ENCODE results near the gene SEC61G. TPM values are rescaled to one million over a fixed set of nuclear protein-coding genes. Genes with fewer than 3 reads are reported as not detected.

Gene SEC61G
- total and polyA plus RNA-seq, 3 donors from 2014 or later: 151 to 214 (median 164) TPM

- TF ChIP-seq POLR2A (IDR thresholded peaks at IDR 0.05) (no peak), CTCF (IDR thresholded peaks at IDR 0.05) (no peak)
- peaks cover 4% of the 10 kb centered on the region for H3K4me1 ChIP-seq
- H3K9me3 ChIP-seq: no peaks in the 10 kb centered on the region
- DNase-seq: no peak
- H3K27ac ChIP-seq: no peak overlapping the region
- WGBS, 2 donors: 93 to 98% methylated on average over 4 of the region's 4 CpGs
- H3K27me3 ChIP-seq: no peaks in the 10 kb centered on the region
- no peak overlapping the region for H3K4me3 ChIP-seq
- intact Hi-C loops (cut with DNase I; ENCODE audit: low total_unique reads): loop anchor here (2.0 kb wide), 1 partner anchor 471 kb away; no protein-coding TSS in a partner anchor
- no peaks in the 10 kb centered on the region for H3K36me3 ChIP-seq (ENCODE audit: low read depth, missing control alignments)
These were observed 24.9 kb upstream of the SEC61G start for GRCh38 chr7:54783952-54784351.

- no peak overlapping the region for H3K27ac ChIP-seq
- no peaks in the 10 kb centered on the region for H3K27me3 ChIP-seq
- TF ChIP-seq CTCF (IDR thresholded peaks at IDR 0.05) (no peak), POLR2A (IDR thresholded peaks at IDR 0.05) (no peak)
- WGBS, 2 donors: 88 to 91% methylated on average over 8 of the region's 8 CpGs
- no peaks in the 10 kb centered on the region for H3K36me3 ChIP-seq (ENCODE audit: low read depth, missing control alignments)
- H3K4me3 ChIP-seq: no peak overlapping the region
- H3K4me1 ChIP-seq: no peaks in the 10 kb centered on the region
- no peaks in the 10 kb centered on the region for H3K9me3 ChIP-seq
- intact Hi-C loops (cut with DNase I; ENCODE audit: low total_unique reads): no loop called here
- no peak for DNase-seq
These were observed 23.8 kb upstream of the SEC61G start for GRCh38 chr7:54782829-54783228.

GRCh38 chr7:54782314-54782713 lies 23.3 kb upstream of the SEC61G start:
- intact Hi-C loops (cut with DNase I; ENCODE audit: low total_unique reads): no loop called here
- no peak for DNase-seq
- WGBS, 2 donors: 91 to 96% methylated on average over 9 to 10 of the region's 10 CpGs

GRCh38 chr7:54781134-54781920 lies 22.3 kb upstream of the SEC61G start:
- WGBS, 2 donors: 78 to 79% methylated on average over 8 of the region's 8 CpGs
- no peak for DNase-seq
- Histone ChIP-seq H3K4me1 (no peaks in the 10 kb centered on the region), H3K27ac (no peak overlapping the region), H3K36me3 (ENCODE audit: low read depth, missing control alignments) (no peaks in the 10 kb centered on the region), H3K9me3 (no peaks in the 10 kb centered on the region), H3K4me3 (no peak overlapping the region), H3K27me3 (no peaks in the 10 kb centered on the region)
- intact Hi-C loops (cut with DNase I; ENCODE audit: low total_unique reads): no loop called here
- no peak for TF ChIP-seq POLR2A (IDR thresholded peaks at IDR 0.05)
- TF ChIP-seq CTCF (IDR thresholded peaks at IDR 0.05): no peak

More at GRCh38 chr7:54782314-54782713, 23.3 kb upstream of the SEC61G start:
- no peak overlapping the region for H3K27ac ChIP-seq
- H3K4me1 ChIP-seq: no peaks in the 10 kb centered on the region
- H3K9me3 ChIP-seq: no peaks in the 10 kb centered on the region
- no peak overlapping the region for H3K4me3 ChIP-seq
- H3K27me3 ChIP-seq: no peaks in the 10 kb centered on the region
- no peaks in the 10 kb centered on the region for H3K36me3 ChIP-seq (ENCODE audit: low read depth, missing control alignments)
- TF ChIP-seq POLR2A (IDR thresholded peaks at IDR 0.05) (no peak), CTCF (IDR thresholded peaks at IDR 0.05) (no peak)

- no peak for DNase-seq
- H3K4me1 ChIP-seq: no peaks in the 10 kb centered on the region
- no peaks in the 10 kb centered on the region for H3K36me3 ChIP-seq (ENCODE audit: low read depth, missing control alignments)
- intact Hi-C loops (cut with DNase I; ENCODE audit: low total_unique reads): no loop called here
- no peaks in the 10 kb centered on the region for H3K27me3 ChIP-seq
- no peaks in the 10 kb centered on the region for H3K9me3 ChIP-seq
- no peak overlapping the region for H3K27ac ChIP-seq
- no peak overlapping the region for H3K4me3 ChIP-seq
- TF ChIP-seq POLR2A (IDR thresholded peaks at IDR 0.05) (no peak), CTCF (IDR thresholded peaks at IDR 0.05) (no peak)
- 40 to 64% methylated on average over 5 of the region's 5 CpGs for WGBS, 2 donors
These were observed 21.5 kb upstream of the SEC61G start for GRCh38 chr7:54780490-54780889.
